Left renal cortex interstitium (tissue), 4 donors: ENCODE results near the gene GTF2H1. TPM values are rescaled to one million over a fixed set of nuclear protein-coding genes. Genes with fewer than 3 reads are reported as not detected.

Experiments
- polyA plus RNA-seq, 4 donors: library from polyadenylated mRNA; unstranded; fragments of 120-200 nt; gene quantifications; one replicate each; pipeline ENCODE4 v1.2.1, GENCODE V29; 2013; ENCODE audit not compliant: insufficient read length in 4 of 4

GTF2H1 gene
- polyA plus RNA-seq, 4 donors = 45.1 to 64.1 (median 58.0) TPM

Other genes with a start within 250 kb of the GTF2H1 start
- 10 to 100 TPM; 21.9 to 44.2 (median 29.7) TPM for gene SAAL1, start 216.5 kb upstream of the GTF2H1 start, polyA plus RNA-seq
- not detected for gene MRGPRX3, start 190.0 kb upstream of the GTF2H1 start, polyA plus RNA-seq
- not detected for gene MRGPRX4, start 149.7 kb upstream of the GTF2H1 start, polyA plus RNA-seq
- gene SAA4, start 85.8 kb upstream of the GTF2H1 start, polyA plus RNA-seq = under 1 TPM in 1 of 4 donors, not detected in 3; 0.37 TPM
- under 1 TPM in 2 of 4 donors, not detected in 2; 0.14 to 0.32 TPM for gene SAA2, start 73.9 kb upstream of the GTF2H1 start, polyA plus RNA-seq
- not detected for gene SAA1, start 56.3 kb upstream of the GTF2H1 start, polyA plus RNA-seq
- 10 to 100 TPM; 18.9 to 27.6 (median 24.4) TPM for gene HPS5, start 427 bp upstream of the GTF2H1 start, polyA plus RNA-seq
- 100 to 1,000 TPM; 231 to 319 (median 268) TPM for gene LDHA, start 72.0 kb downstream of the GTF2H1 start, polyA plus RNA-seq
- gene LDHC, start 89.8 kb downstream of the GTF2H1 start, polyA plus RNA-seq = under 1 TPM in 3 of 4 donors, not detected in 1; 0.13 to 0.64 (median 0.34) TPM
- gene LDHAL6A, start 133.3 kb downstream of the GTF2H1 start, polyA plus RNA-seq = 1 to 10 TPM in 3 of 4 donors, under 1 TPM in 1; 0.69 to 1.7 (median 1.2) TPM
- 100 to 1,000 TPM; 134 to 189 (median 148) TPM for gene TSG101, start 204.4 kb downstream of the GTF2H1 start, polyA plus RNA-seq